Measurements from ENCODE around the gene MYL6.

DNA sequence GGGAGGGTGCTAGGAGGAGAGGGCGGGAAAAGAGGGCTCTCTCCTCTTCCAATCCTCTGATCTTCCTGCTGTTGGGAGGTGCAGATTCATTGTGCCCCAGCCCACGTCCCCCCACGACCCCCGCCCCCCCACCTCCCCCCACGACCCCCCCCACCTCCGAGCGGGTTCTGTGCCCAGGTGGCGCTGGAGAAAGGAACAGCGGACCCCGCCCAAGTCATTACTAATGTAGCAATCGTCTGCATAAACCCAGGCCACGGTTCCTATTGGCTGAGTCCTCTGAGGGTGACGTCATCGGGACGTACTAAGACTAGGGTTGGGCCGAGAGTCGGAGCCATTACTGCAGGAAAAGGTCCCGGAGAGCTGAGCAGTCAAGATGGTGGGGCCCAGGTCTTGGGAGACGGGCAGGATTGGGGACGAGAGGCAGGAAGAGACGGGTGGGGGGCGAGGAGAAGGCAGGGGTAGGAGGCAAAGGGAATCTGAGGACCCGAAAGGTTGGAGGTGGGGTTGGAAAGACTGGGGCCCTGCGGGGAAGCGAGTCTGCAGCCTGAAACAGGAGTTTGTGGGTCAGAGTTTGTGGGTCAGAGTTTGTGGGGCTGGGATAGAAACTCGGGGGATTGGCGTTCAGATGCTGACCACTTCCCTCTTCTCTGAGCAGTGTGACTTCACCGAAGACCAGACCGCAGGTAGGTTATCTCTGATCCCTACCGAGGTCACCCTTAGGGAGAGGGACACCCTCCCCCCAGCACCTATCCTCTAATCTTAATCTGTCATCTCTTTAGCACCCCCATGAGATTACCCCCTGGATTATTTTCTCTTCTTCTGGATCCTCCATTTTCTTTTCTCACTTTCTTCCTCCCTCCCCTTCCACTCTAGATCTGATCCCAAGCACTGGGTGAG, at the start of gene MYL6:
- peak; percentile 99 for TF ChIP-seq POLR2AphosphoS5 (IDR thresholded peaks at IDR 0.05; ENCODE audit: low read depth, low read length)
- TF ChIP-seq, protein P1, sequence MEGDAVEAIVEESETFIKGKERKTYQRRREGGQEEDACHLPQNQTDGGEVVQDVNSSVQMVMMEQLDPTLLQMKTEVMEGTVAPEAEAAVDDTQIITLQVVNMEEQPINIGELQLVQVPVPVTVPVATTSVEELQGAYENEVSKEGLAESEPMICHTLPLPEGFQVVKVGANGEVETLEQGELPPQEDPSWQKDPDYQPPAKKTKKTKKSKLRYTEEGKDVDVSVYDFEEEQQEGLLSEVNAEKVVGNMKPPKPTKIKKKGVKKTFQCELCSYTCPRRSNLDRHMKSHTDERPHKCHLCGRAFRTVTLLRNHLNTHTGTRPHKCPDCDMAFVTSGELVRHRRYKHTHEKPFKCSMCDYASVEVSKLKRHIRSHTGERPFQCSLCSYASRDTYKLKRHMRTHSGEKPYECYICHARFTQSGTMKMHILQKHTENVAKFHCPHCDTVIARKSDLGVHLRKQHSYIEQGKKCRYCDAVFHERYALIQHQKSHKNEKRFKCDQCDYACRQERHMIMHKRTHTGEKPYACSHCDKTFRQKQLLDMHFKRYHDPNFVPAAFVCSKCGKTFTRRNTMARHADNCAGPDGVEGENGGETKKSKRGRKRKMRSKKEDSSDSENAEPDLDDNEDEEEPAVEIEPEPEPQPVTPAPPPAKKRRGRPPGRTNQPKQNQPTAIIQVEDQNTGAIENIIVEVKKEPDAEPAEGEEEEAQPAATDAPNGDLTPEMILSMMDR (IDR thresholded peaks at IDR 0.05) = no peak

All from Panc1 (cell line).